RWPE1 (cell line): ENCODE results near the gene SERTAD4.

Experiments
- CTCF ChIA-PET: fragments of 350-600 bp; sonication (Branson Sonifier 250); formaldehyde crosslinking; extraction: SDS; loops from one replicate; lab custom pipeline; 2021; lab: Yijun Ruan, JAX
- POLR2A ChIA-PET: fragments of 400-600 bp; formaldehyde crosslinking; extraction: SDS; loops from one replicate; lab custom pipeline; 2020; ENCODE audit warnings: antibody characterized with exemption; ENCODE audit not compliant: low non-redundant PET; lab: Yijun Ruan, JAX
- DNase-seq: peaks from one replicate; pipeline ENCODE4 v3.0.0; 2012; ENCODE audit warnings: low spot score
- H3K27ac ChIP-seq: fragments of 450-650 bp; 2 replicates; pipeline ENCODE4 v1.5.1; 2017
- TF ChIP-seq, protein P1 (sequence below): fragments of 450-650 bp; conservative IDR thresholded peaks from 2 replicates; pipeline ENCODE4 v1.5.1; 2017; ENCODE audit warnings: low read depth, mild to moderate bottlenecking

SERTAD4 gene

GRCh38 chr1:210289248-210289647, 56.7 kb downstream of the SERTAD4 start:
- H3K27ac ChIP-seq, result no peak overlapping the region
- ChIA-PET POLR2A (no interaction called here), CTCF (no interaction called here)
- TF ChIP-seq, protein P1, sequence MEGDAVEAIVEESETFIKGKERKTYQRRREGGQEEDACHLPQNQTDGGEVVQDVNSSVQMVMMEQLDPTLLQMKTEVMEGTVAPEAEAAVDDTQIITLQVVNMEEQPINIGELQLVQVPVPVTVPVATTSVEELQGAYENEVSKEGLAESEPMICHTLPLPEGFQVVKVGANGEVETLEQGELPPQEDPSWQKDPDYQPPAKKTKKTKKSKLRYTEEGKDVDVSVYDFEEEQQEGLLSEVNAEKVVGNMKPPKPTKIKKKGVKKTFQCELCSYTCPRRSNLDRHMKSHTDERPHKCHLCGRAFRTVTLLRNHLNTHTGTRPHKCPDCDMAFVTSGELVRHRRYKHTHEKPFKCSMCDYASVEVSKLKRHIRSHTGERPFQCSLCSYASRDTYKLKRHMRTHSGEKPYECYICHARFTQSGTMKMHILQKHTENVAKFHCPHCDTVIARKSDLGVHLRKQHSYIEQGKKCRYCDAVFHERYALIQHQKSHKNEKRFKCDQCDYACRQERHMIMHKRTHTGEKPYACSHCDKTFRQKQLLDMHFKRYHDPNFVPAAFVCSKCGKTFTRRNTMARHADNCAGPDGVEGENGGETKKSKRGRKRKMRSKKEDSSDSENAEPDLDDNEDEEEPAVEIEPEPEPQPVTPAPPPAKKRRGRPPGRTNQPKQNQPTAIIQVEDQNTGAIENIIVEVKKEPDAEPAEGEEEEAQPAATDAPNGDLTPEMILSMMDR, result no peak
- no peak for DNase-seq

- ChIA-PET CTCF (interaction anchor here (1.0 to 1.5 kb wide), 2 partner anchors 8 to 10 kb away, joined by 3 read pairs; no protein-coding TSS in a partner anchor), POLR2A (no interaction called here)
- no peak overlapping the region for H3K27ac ChIP-seq
- DNase-seq, result no peak
- TF ChIP-seq, protein P1, result no peak
Observed at GRCh38 chr1:210291081-210291764, 58.6 kb downstream of the SERTAD4 start.

DNA sequence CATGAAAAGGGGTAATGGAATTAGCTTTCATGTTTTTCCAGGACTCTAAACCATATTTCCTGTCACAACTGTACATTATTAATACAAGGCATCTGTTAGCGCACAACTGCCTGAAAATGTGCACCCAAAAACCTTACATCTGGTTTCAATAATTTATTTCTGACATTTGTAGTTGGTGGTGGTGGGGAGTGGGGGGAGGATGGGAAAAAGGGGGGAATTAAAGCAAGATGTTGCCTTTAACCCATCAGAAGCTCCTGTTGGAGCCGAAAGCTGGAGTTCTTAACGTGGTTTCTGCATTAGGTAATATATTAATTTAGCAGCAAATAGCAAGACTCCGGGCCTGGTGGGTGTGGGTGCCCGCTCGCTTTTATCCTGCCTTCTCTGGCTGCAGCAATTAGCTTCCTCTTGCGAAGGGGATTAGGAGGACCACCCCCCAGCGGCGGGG, 59.2 kb downstream of the SERTAD4 start:
- POLR2A ChIA-PET, result no interaction called here

DNA sequence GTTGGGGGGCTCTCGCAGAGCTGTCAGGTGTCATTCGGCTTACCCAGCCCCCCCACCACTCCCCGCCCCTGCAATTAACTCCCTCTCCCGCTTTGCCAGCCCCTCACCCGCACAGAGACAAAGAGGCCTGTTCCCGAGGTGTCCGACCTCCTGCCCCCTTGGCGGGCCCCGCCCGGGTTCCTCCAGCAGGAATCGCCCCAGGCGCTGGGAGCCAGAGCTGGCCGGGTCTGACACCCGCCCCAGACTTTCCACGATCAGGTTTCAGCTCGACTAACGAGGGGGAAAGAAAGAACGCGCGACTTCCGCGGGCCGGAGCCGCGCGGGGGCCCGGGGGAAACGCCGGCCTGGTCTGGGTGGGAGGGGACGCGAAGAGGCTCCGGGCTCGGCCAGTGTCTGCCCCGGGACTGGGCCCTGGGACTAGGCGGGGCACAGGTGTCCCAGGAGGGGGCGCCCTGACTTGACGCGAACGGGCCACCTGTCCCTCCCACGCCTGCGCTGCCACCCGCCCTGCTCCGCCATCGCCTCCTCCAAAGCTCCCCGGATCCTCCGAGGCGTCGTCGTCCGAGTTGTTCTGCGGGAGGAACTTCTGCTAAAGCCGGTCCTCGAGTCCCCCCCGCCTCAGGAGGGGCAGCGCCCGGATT, 59.8 kb downstream of the SERTAD4 start:
- TF ChIP-seq, protein P1, result peak; percentile 52
- H3K27ac ChIP-seq, result peak overlapping the region; percentile 53
- ChIA-PET CTCF (interaction anchor here (0.6 to 1.5 kb wide), 6 partner anchors 8 to 262 kb away, joined by 3 to 6 read pairs (median 3); no protein-coding TSS in a partner anchor), POLR2A (no interaction called here)
- DNase-seq, result peak; percentile 52

More for the DNA sequence above, 59.2 kb downstream of the SERTAD4 start:
- DNase-seq, result no peak
- CTCF ChIA-PET, result interaction anchor here (1.0 to 1.5 kb wide), 4 partner anchors 9 to 148 kb away, joined by 3 to 5 read pairs (median 3); no protein-coding TSS in a partner anchor
- H3K27ac ChIP-seq, result peak overlapping the region; percentile 53
- TF ChIP-seq, protein P1, result no peak

DNA sequence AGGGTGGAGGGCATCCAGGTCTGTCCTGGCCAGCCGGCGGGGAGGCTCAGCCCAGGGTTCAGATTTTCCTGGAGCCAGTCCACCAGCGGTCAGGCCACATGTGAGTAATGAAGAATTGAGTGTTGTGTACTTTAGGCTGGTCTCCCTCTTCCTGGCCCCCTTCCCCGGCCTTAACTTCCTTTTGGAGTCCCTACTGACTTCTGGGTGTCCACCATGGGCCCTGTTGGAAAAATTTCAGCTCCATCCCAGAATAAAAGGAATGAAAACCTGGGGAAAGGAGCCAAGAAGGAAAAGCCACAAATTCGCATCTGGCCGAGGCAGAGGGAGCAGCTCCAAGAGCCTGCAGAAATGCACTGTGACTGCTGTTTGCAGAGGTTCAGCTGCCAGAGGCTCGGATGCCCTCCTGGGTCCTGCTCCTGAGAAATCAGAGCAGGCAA, 60.6 kb downstream of the SERTAD4 start:
- peak overlapping the region; percentile 53 for H3K27ac ChIP-seq
- CTCF ChIA-PET, result interaction anchor here (0.6 to 1.4 kb wide), 4 partner anchors 28 to 263 kb away, joined by 3 to 6 read pairs (median 4); no protein-coding TSS in a partner anchor
- TF ChIP-seq, protein P1, result no peak
- POLR2A ChIA-PET, result no interaction called here
- DNase-seq, result no peak

DNA sequence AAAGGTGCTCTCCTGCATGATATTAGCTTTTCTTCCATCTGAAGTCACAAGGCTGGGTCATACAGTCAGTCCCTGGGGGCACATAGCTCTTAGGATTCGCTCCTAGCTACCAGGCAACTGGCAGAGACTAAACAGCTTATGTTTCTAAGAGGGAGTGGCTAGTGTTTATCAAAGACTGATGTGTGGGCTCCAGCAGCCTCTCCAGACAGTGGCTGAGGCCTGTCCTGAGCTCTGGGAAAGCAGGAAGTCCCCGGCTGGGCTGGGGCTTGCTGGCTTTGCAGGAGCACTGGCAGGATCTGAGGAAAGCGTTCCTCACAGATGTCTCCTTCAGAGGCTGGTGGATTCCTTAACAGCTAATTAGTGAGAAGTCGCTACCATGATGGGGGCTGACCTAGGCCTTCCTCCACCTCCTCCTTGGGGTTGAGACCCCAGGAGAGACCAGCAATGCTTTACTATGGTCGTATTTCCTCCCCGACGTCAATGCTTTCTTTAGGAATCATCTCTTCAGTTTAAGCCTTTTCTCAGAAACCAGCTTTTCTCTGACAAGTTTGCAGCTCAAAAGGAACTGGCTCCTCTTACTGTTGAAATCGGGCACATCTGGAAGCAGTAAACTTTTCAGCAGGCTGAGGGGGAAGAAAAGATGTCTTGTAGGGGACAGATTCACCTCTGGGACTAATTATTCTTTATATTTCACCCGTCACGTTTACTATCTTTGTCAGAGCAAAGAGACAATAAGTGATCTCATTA, 62.6 kb downstream of the SERTAD4 start:
- TF ChIP-seq, protein P1, result no peak
- POLR2A ChIA-PET, result no interaction called here
- no peak for DNase-seq
- no peak overlapping the region for H3K27ac ChIP-seq
- CTCF ChIA-PET, result interaction anchor here (0.5 to 0.8 kb wide), 2 partner anchors 192 to 1220 kb away, joined by 3 to 4 read pairs; no protein-coding TSS in a partner anchor
